Measurements from ENCODE around the gene MCM9.

GRCh38 chr6:118853408-118853807 is 81.6 kb downstream of the MCM9 start:
- TF ChIP-seq CTCF (IDR thresholded peaks at IDR 0.05) (no peak), POLR2A (IDR thresholded peaks at IDR 0.05) (no peak)

Measured in heart left ventricle (tissue), 13 donors.